Peyer's patch (tissue), 4 donors: ENCODE measurements around the gene FXN. TPM values are rescaled to one million over a fixed set of nuclear protein-coding genes. Genes with fewer than 3 reads are reported as not detected.

ENCODE experiments used
- DNase-seq, 3 donors: peaks; one replicate each; pipeline ENCODE4 v3.0.0-alpha.2; 2017 to 2019
- H3K27ac ChIP-seq, 4 donors: fragments of 200-600 bp; sonication (generic); one replicate each; pipeline ENCODE4 v1.5.1; 2016 to 2019
- H3K27me3 ChIP-seq, 2 donors: fragments of 200-600 bp; sonication (generic); one replicate each; pipeline ENCODE4 v1.5.1; 2019
- H3K36me3 ChIP-seq, 3 donors: fragments of 200-600 bp; sonication (generic); one replicate each; pipeline ENCODE4 v1.5.1; 2016 to 2019
- H3K4me1 ChIP-seq, 4 donors: fragments of 200-600 bp; sonication (generic); one replicate each; pipeline ENCODE4 v1.5.1; 2016 to 2019
- H3K4me3 ChIP-seq, 4 donors: fragments of 200-600 bp; sonication (generic); 1 replicate in 3 of 4; 2 replicates in 1 of 4; pipeline ENCODE4 v1.5.1; 2016 to 2019; ENCODE audit warnings: mild to moderate bottlenecking in 1 of 4
- H3K9me3 ChIP-seq, 4 donors: fragments of 200-600 bp; sonication (generic); one replicate each; pipeline ENCODE4 v1.5.1; 2016 to 2019; ENCODE audit warnings: mild to moderate bottlenecking in 1 of 4
- POLR2A ChIP-seq, 2 donors: fragments of 450-650 bp; IDR thresholded peaks; one replicate each; pipeline ENCODE4 v1.5.1; 2017; ENCODE audit warnings: antibody characterized with exemption in 2 of 2, mild to moderate bottlenecking in 2 of 2, moderate library complexity in 2 of 2
- total RNA-seq, 4 donors: library from RNA; depleted of rRNA; stranded (reverse); fragments of >200 nt; gene quantifications; one replicate each; pipeline ENCODE4 v1.1.0, GENCODE V29; 2016
- TF ChIP-seq, protein P1 (sequence below), 6 experiments: fragments of 450-650 bp in 4 of 6; fragments of 200-600 bp in 2 of 6; sonication (generic) in 1 of 6; IDR thresholded peaks; one replicate each; pipeline ENCODE4 v1.5.1; 2017 to 2019; ENCODE audit warnings: antibody characterized with exemption in 6 of 6, mild to moderate bottlenecking in 3 of 6, moderate library complexity in 1 of 6

Gene FXN
- total RNA-seq, 4 donors from 2014 or later = 1.7 to 4.2 (median 2.7) TPM

- Histone ChIP-seq H3K36me3 (no peaks in the 10 kb centered on the region), H3K4me1 (no peaks in the 10 kb centered on the region), H3K4me3 (no peak overlapping the region), H3K27me3 (no peaks in the 10 kb centered on the region), H3K9me3 (no peaks in the 10 kb centered on the region), H3K27ac (no peak overlapping the region)
- DNase-seq = no peak
- TF ChIP-seq, protein P1, sequence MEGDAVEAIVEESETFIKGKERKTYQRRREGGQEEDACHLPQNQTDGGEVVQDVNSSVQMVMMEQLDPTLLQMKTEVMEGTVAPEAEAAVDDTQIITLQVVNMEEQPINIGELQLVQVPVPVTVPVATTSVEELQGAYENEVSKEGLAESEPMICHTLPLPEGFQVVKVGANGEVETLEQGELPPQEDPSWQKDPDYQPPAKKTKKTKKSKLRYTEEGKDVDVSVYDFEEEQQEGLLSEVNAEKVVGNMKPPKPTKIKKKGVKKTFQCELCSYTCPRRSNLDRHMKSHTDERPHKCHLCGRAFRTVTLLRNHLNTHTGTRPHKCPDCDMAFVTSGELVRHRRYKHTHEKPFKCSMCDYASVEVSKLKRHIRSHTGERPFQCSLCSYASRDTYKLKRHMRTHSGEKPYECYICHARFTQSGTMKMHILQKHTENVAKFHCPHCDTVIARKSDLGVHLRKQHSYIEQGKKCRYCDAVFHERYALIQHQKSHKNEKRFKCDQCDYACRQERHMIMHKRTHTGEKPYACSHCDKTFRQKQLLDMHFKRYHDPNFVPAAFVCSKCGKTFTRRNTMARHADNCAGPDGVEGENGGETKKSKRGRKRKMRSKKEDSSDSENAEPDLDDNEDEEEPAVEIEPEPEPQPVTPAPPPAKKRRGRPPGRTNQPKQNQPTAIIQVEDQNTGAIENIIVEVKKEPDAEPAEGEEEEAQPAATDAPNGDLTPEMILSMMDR (IDR thresholded peaks at IDR 0.05) = no peak
- TF ChIP-seq POLR2A (IDR thresholded peaks at IDR 0.05) = no peak
Measured at GRCh38 chr9:69016191-69017096, 19.1 kb upstream of the FXN start.

DNA sequence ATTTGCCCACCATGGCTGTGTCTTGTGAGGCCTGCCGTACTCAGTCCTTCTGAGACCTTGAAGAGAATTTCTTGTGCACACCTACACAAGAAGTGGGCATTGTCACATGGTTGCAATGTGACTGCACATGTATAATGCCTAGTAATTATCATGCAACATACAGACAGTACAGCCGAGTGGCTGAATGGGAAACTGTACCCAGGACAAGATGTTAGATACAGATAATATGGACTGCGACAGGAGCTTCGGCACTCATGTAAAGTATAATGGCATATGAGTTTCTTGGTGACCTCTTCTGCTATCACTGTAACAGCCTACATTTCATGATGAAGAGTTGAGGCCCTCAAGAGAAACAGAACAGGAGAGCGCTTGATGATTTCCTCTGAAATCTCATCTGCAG lies 16.8 kb upstream of the FXN start:
- H3K4me3 ChIP-seq = no peak overlapping the region
- no peaks in the 10 kb centered on the region for H3K36me3 ChIP-seq
- H3K27me3 ChIP-seq = no peaks in the 10 kb centered on the region
- no peak for DNase-seq
- no peak for TF ChIP-seq POLR2A (IDR thresholded peaks at IDR 0.05)
- TF ChIP-seq, protein P1 (IDR thresholded peaks at IDR 0.05) = no peak
- H3K4me1 ChIP-seq = no peaks in the 10 kb centered on the region
- no peak overlapping the region for H3K27ac ChIP-seq
- H3K9me3 ChIP-seq = no peaks in the 10 kb centered on the region

- Histone ChIP-seq H3K4me1 (no peaks in the 10 kb centered on the region), H3K4me3 (no peak overlapping the region), H3K36me3 (no peaks in the 10 kb centered on the region), H3K27ac (no peak overlapping the region), H3K9me3 (no peaks in the 10 kb centered on the region), H3K27me3 (no peaks in the 10 kb centered on the region)
- TF ChIP-seq, protein P1 (IDR thresholded peaks at IDR 0.05) = no peak
- TF ChIP-seq POLR2A (IDR thresholded peaks at IDR 0.05) = no peak
- no peak for DNase-seq
Measured at GRCh38 chr9:69019808-69020207, 15.7 kb upstream of the FXN start.

DNA sequence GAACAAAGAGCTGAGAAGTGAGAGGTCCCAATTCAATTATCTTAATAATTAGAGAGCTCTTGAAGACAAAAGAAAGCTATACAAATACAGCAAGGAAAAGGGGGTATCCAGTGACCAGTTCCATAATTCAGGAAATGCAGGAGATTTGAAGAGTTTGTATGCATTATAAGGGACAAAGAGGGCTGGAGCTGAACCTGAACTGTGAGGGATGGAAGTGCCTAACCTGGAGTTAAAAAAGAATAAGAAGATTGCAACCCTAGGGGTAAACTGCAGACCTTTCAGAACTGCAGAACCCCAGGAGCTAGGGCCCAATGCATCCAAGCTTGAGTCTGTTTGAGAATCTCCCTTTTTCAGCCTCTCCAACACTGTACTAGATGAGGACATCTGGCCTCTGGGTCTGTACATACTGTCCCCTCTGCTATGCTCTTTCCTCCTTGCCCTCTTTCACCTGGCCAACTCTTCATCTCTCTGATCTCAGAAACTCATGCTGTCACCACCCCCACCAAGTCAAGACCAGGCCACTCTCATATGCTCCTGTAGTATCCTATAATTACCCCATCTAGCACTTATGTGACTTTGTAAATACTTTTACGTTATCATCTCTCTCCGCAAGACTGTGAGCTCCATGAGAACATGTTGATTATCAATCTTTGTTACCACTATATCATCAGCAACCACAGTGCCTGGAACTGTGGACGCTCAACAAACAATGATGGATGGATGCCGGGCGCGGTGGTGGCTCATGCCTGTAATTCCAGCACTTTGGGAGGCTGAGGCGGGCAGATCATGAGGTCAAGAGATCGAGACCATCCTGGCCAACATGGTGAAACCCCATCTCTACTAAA lies 15.0 kb upstream of the FXN start:
- H3K4me3 ChIP-seq = no peak overlapping the region
- no peaks in the 10 kb centered on the region for H3K27me3 ChIP-seq
- H3K36me3 ChIP-seq = no peaks in the 10 kb centered on the region
- no peaks in the 10 kb centered on the region for H3K4me1 ChIP-seq
- no peaks in the 10 kb centered on the region for H3K9me3 ChIP-seq
- TF ChIP-seq, protein P1 (IDR thresholded peaks at IDR 0.05) = no peak
- no peak for TF ChIP-seq POLR2A (IDR thresholded peaks at IDR 0.05)
- H3K27ac ChIP-seq = no peak overlapping the region
- no peak for DNase-seq

- H3K36me3 ChIP-seq = no peaks in the 10 kb centered on the region
- TF ChIP-seq, protein P1 (IDR thresholded peaks at IDR 0.05) = no peak
- TF ChIP-seq POLR2A (IDR thresholded peaks at IDR 0.05) = no peak
- no peak overlapping the region for H3K27ac ChIP-seq
- no peaks in the 10 kb centered on the region for H3K9me3 ChIP-seq
- DNase-seq = no peak
- no peaks in the 10 kb centered on the region for H3K4me1 ChIP-seq
- H3K4me3 ChIP-seq = no peak overlapping the region
- no peaks in the 10 kb centered on the region for H3K27me3 ChIP-seq
Measured at GRCh38 chr9:69023650-69024049, 11.9 kb upstream of the FXN start.
